HepG2 (cell line): ENCODE data around the gene CDCP2. TPM values are rescaled to one million over a fixed set of nuclear protein-coding genes. Genes with fewer than 3 reads are reported as not detected.
A peak's percentile ranks its signal among the peaks of the same experiment; 100 is the strongest.

Experiments used
- GZF1 ChIP-seq: sonication (generic); formaldehyde crosslinking; IDR thresholded peaks from 2 replicates; pipeline ENCODE4 v1.5.1; 2020; ENCODE audit warnings: mild to moderate bottlenecking, missing genetic modification reagents
- HMGXB3 ChIP-seq: sonication (generic); formaldehyde crosslinking; IDR thresholded peaks from 2 replicates; pipeline ENCODE4 v1.4.0; 2020; ENCODE audit warnings: missing genetic modification reagents, borderline replicate concordance
- LCORL ChIP-seq, 2 experiments: fragments of 450-650 bp in 1 of 2; sonication (generic) in 1 of 2; formaldehyde crosslinking in 1 of 2; IDR thresholded peaks; 2 replicates each; pipeline versions ENCODE4 v1.5.0 to v1.6.1; 2017 to 2020; ENCODE audit warnings: antibody characterized with exemption in 1 of 2, missing genetic modification reagents in 1 of 2
- MTF2 ChIP-seq: sonication (generic); formaldehyde crosslinking; IDR thresholded peaks from 2 replicates; pipeline ENCODE4 v1.5.0; 2020; ENCODE audit warnings: missing genetic modification reagents, borderline replicate concordance
- STAG1 ChIP-seq: sonication (generic); formaldehyde crosslinking; IDR thresholded peaks from 2 replicates; pipeline ENCODE4 v1.4.0; 2020; ENCODE audit warnings: missing genetic modification reagents
- STAT6 ChIP-seq: sonication (generic); formaldehyde crosslinking; IDR thresholded peaks from 2 replicates; pipeline ENCODE4 v1.4.0; 2020; ENCODE audit warnings: missing genetic modification reagents, mild to moderate bottlenecking, borderline replicate concordance
- TFDP1 ChIP-seq: IDR thresholded peaks from 2 replicates; pipeline ENCODE4 v1.6.1; 2016; ENCODE audit warnings: missing compliant biosample characterization, missing genetic modification reagents, borderline replicate concordance
- ZNF224 ChIP-seq: sonication (generic); formaldehyde crosslinking; IDR thresholded peaks from 2 replicates; pipeline ENCODE4 v1.5.0; 2020; ENCODE audit warnings: mild to moderate bottlenecking, missing genetic modification reagents
- ZNF550 ChIP-seq: sonication (generic); formaldehyde crosslinking; IDR thresholded peaks from 2 replicates; pipeline ENCODE4 v1.4.0; 2020; ENCODE audit warnings: mild to moderate bottlenecking, missing genetic modification reagents, borderline replicate concordance
- polyA plus RNA-seq, 8 experiments: library from polyadenylated mRNA; depleted of rRNA in 3 of 8; stranded (reverse) in 7 of 8; unstranded in 1 of 8; fragments of >200 nt; fragmentation: Illumina TruSeq in 4 of 8; extraction: Trizol in 4 of 8; gene quantifications; 2 replicates each; pipeline versions ENCODE4 v1.2.1 to v1.2.3, GENCODE V29; 2011 to 2016; ENCODE audit warnings: low read depth in 4 of 8, missing spikeins in 1 of 8, mixed read lengths in 1 of 8; ENCODE audit not compliant: insufficient read depth in 1 of 8
- total RNA-seq, 5 experiments: library from RNA; depleted of rRNA; stranded (reverse); fragments of >200 nt; fragmentation: Illumina TruSeq; extraction: Trizol; gene quantifications; 2 replicates each; pipeline ENCODE4 v1.2.3, GENCODE V29; 2016; ENCODE audit warnings: low read depth in 1 of 5
- TF ChIP-seq, protein P1 (sequence below): sonication (generic); formaldehyde crosslinking; IDR thresholded peaks from 2 replicates; pipeline ENCODE4 v1.9.0; 2021; ENCODE audit warnings: mild to moderate bottlenecking, missing genetic modification reagents
- TF ChIP-seq, protein P2 (sequence below): sonication (generic); formaldehyde crosslinking; IDR thresholded peaks from 2 replicates; pipeline ENCODE4 v1.8.0; 2022; ENCODE audit warnings: mild to moderate bottlenecking, missing genetic modification reagents; ENCODE audit not compliant: insufficient replicate concordance

CDCP2 gene
- total and polyA plus RNA-seq, 2 of the 13 experiments (the other 11 are each of a cell fraction or from before 2014, with no cell fraction given) = not detected

DNA sequence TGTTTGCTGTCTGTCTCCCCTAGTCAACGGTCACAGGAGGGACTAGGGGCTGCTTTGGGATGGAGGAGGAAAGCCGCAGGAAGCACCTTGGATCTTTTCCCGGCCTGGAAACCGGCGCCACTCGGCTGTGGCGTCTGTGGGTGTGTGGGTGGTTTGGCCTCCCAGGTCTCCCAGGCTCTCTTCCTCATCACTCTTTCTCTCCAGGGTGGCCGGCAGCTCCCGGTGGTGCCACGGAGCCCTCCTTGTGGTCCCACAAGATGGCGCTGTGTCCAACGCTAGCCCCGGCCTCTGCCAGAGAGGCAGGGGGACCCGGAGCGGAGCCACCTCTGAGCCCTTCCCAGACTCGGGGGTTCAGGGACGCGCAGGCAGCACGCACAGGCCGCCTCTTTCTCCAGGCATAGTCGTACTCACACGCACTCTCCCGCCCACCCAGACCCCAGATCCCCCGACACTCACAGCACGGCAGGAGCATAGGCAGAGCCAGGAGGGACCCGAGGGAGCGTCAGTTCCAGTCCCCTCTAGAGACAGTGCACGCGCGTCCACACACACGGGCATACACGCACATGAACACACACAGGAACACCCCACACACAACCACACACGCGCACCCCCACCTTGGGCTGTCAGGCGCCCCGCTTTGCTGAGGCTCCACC is 31.2 kb downstream of the CDCP2 start (continued):
- TF ChIP-seq, protein P1, sequence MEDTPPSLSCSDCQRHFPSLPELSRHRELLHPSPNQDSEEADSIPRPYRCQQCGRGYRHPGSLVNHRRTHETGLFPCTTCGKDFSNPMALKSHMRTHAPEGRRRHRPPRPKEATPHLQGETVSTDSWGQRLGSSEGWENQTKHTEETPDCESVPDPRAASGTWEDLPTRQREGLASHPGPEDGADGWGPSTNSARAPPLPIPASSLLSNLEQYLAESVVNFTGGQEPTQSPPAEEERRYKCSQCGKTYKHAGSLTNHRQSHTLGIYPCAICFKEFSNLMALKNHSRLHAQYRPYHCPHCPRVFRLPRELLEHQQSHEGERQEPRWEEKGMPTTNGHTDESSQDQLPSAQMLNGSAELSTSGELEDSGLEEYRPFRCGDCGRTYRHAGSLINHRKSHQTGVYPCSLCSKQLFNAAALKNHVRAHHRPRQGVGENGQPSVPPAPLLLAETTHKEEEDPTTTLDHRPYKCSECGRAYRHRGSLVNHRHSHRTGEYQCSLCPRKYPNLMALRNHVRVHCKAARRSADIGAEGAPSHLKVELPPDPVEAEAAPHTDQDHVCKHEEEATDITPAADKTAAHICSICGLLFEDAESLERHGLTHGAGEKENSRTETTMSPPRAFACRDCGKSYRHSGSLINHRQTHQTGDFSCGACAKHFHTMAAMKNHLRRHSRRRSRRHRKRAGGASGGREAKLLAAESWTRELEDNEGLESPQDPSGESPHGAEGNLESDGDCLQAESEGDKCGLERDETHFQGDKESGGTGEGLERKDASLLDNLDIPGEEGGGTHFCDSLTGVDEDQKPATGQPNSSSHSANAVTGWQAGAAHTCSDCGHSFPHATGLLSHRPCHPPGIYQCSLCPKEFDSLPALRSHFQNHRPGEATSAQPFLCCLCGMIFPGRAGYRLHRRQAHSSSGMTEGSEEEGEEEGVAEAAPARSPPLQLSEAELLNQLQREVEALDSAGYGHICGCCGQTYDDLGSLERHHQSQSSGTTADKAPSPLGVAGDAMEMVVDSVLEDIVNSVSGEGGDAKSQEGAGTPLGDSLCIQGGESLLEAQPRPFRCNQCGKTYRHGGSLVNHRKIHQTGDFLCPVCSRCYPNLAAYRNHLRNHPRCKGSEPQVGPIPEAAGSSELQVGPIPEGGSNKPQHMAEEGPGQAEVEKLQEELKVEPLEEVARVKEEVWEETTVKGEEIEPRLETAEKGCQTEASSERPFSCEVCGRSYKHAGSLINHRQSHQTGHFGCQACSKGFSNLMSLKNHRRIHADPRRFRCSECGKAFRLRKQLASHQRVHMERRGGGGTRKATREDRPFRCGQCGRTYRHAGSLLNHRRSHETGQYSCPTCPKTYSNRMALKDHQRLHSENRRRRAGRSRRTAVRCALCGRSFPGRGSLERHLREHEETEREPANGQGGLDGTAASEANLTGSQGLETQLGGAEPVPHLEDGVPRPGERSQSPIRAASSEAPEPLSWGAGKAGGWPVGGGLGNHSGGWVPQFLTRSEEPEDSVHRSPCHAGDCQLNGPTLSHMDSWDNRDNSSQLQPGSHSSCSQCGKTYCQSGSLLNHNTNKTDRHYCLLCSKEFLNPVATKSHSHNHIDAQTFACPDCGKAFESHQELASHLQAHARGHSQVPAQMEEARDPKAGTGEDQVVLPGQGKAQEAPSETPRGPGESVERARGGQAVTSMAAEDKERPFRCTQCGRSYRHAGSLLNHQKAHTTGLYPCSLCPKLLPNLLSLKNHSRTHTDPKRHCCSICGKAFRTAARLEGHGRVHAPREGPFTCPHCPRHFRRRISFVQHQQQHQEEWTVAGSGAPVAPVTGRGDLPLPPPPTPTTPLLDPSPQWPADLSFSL (CRISPR knock-in tag) = no peak; the same call in 1 of the 2 replicates
- TF ChIP-seq STAT6 (CRISPR knock-in tag) (no peak), ZNF224 (CRISPR knock-in tag) (0 out of 2 replicates have a peak, but pooled peaks have one; percentile 31), MTF2 (no peak), LCORL (IDR thresholded peaks at IDR 0.05) (no peak), LCORL (CRISPR knock-in tag; IDR thresholded peaks at IDR 0.05) (peak; percentile 52; the same call in 1 of the 2 replicates), TFDP1 (CRISPR knock-in tag) (no peak), HMGXB3 (CRISPR knock-in tag) (no peak), GZF1 (CRISPR knock-in tag) (no peak), STAG1 (CRISPR knock-in tag) (peak; percentile 85), ZNF550 (no peak)
- TF ChIP-seq, protein P2, sequence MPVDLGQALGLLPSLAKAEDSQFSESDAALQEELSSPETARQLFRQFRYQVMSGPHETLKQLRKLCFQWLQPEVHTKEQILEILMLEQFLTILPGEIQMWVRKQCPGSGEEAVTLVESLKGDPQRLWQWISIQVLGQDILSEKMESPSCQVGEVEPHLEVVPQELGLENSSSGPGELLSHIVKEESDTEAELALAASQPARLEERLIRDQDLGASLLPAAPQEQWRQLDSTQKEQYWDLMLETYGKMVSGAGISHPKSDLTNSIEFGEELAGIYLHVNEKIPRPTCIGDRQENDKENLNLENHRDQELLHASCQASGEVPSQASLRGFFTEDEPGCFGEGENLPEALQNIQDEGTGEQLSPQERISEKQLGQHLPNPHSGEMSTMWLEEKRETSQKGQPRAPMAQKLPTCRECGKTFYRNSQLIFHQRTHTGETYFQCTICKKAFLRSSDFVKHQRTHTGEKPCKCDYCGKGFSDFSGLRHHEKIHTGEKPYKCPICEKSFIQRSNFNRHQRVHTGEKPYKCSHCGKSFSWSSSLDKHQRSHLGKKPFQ (CRISPR knock-in tag) = no peak
